ENCODE measurements around the gene CRACR2A.

CRACR2A gene

GRCh38 chr12:3594966-3595365 lies 157.9 kb downstream of the CRACR2A start:
- no peak for DNase-seq

- no peak for DNase-seq
Observed at GRCh38 chr12:3593906-3594483, 158.9 kb downstream of the CRACR2A start.

- DNase-seq, result no peak
Observed at GRCh38 chr12:3592856-3593625, 159.9 kb downstream of the CRACR2A start.

GRCh38 chr12:3589745-3590144 lies 163.2 kb downstream of the CRACR2A start:
- DNase-seq, result no peak

GRCh38 chr12:3587402-3588013 lies 165.4 kb downstream of the CRACR2A start:
- DNase-seq, result no peak

GRCh38 chr12:3583656-3584334 lies 169.1 kb downstream of the CRACR2A start:
- no peak for DNase-seq

- DNase-seq, result no peak
Observed at GRCh38 chr12:3580094-3580749, 172.7 kb downstream of the CRACR2A start.

- DNase-seq, result no peak
Observed at GRCh38 chr12:3579446-3580093, 173.3 kb downstream of the CRACR2A start.

GRCh38 chr12:3578557-3578956 lies 174.4 kb downstream of the CRACR2A start:
- no peak for DNase-seq

GRCh38 chr12:3576891-3577290 lies 176.0 kb downstream of the CRACR2A start:
- no peak for DNase-seq

- DNase-seq, result no peak
Observed at GRCh38 chr12:3574986-3575385, 177.9 kb downstream of the CRACR2A start.

GRCh38 chr12:3572560-3572959 lies 180.3 kb downstream of the CRACR2A start:
- no peak for DNase-seq

- DNase-seq, result no peak
Observed at GRCh38 chr12:3571724-3572123, 181.2 kb downstream of the CRACR2A start.

- DNase-seq, result no peak
Observed at GRCh38 chr12:3571323-3571722, 181.6 kb downstream of the CRACR2A start.

GRCh38 chr12:3568695-3569094 lies 184.2 kb downstream of the CRACR2A start:
- no peak for DNase-seq

GRCh38 chr12:3565985-3566384 lies 186.9 kb downstream of the CRACR2A start:
- DNase-seq, result no peak

Data from T-helper 2 cell (primary cell).